ENCODE measurements around the gene LSM8.
"Not testable (repeated sequence)": the region's sequence is repeated elsewhere in the genome, so short reads cannot be mapped to it uniquely, and the experiment has no call there.

The LSM8 gene

GRCh38 chr7:118183786-118184564, at the start of gene LSM8:
TSS of gene LSM8 (plus strand) at chr7:118184164. CDS start at chr7:118184224, 60 bp downstream.
- peak; percentile 96 for DNase-seq (ENCODE audit: low read depth)

DNA sequence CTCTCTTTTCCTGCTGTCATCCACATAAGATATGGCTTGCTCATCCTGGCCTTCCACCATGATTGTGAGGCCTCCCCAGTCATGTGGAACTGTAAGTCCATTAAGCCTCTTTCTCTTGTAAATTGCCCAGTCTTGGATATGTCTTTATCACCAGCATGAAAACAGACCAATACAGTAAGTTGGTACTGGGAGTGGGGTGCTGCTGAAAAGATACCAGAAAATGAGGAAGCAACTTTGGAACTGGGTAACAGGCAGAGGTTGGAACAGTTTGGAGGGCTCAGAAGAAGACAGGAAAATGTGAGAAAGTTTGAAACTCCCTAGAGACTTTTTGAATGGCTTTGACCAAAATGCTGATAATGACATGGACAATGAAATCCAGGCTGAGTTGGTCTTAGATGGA, 49.5 kb upstream of the LSM8 start:
- DNase-seq (ENCODE audit: low read depth) = not testable (repeated sequence)

DNA sequence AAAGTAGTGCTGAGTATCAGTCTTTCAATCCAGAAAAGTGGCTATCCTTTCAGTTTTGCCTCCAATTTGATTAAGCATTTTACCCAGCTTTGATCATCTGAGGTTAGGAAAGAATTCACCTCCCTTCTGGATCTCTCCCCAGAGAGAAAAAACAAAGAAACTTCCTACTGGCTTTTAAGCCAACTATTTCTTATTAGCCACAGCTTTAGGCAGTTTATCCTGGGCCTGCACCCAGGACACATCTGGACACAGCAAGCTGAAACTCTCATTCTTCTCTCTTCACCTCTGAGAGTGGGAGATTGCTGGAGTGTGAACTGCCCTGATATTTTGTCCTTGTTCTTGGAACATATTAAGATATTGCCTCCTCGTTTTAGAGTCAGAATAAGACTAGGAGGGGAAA, 43.5 kb upstream of the LSM8 start:
- DNase-seq (ENCODE audit: low read depth) = no peak

GRCh38 chr7:118142012-118142411, 42.0 kb upstream of the LSM8 start:
- DNase-seq (ENCODE audit: low read depth) = no peak

- DNase-seq (ENCODE audit: low read depth) = no peak
Observed at GRCh38 chr7:118148930-118149329, 35.0 kb upstream of the LSM8 start.

DNA sequence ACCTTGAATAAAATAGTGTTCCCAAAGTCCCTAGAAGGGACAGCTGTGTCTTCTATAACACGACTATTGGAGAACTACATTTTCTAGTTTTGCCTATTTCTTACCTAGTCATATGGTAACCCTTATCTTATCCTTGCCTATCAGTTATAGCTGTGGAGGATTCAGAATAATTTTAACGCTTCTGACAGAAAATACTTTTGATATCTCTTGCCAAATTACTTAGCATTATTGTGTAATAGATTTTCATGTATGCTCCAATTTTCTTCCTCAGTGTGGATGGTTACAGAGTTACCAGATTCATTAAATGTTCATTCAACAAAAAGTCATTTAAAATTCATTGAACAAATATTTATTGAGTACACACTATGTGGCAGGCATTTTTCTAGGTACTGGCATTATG, 34.6 kb upstream of the LSM8 start:
- DNase-seq (ENCODE audit: low read depth) = no peak

DNA sequence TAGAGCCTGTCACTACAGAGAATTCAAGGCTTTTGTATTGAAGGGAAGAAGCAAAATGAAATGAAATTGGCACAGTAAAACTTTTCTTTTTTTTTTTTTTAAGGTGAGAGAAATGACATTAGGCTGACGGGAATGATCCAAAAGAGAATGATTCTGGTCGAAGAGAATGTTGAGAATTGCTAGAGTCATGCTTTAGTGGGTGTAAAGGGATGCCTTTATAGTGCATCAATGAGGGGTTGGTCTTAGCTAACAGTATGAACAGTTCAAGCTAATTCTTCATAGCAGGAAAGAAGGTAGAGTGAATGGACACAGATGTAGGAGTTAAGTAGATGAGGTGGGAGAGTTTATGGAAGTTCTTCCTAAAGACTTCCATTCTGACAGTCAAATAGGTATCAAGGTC, 32.3 kb upstream of the LSM8 start:
- no peak for DNase-seq (ENCODE audit: low read depth)

- DNase-seq (ENCODE audit: low read depth) = no peak
Observed at GRCh38 chr7:118152149-118152548, 31.8 kb upstream of the LSM8 start.

- no peak for DNase-seq (ENCODE audit: low read depth)
Observed at GRCh38 chr7:118152654-118153053, 31.3 kb upstream of the LSM8 start.

DNA sequence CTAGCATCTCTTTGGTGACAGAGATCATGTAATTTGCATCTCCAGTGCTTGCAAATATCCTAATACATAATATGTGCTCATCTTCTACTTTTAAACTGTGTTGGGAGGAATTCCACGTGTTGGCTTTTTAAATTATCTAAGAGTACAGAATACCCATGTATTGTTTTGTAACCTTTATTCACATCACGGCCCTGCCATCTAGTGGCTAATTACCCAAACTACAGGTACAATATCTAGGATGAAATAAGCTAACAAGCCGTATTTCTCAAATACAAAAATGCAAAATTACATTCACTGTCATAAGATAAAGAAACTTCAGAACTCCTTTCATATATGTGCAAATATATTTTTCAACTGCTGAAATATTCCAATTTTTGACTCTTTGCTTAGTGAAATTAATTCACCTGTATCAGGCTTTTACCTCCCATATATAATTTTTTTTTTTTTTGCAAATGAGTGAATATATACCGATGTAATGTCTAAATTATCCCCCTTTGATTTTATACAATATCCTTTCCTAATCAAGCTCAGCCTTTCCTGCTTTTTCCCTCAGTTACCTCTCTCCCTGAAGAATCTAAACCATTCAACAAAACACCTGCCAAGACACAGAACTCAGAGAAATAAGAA, 30.3 kb upstream of the LSM8 start:
- DNase-seq (ENCODE audit: low read depth) = no peak

DNA sequence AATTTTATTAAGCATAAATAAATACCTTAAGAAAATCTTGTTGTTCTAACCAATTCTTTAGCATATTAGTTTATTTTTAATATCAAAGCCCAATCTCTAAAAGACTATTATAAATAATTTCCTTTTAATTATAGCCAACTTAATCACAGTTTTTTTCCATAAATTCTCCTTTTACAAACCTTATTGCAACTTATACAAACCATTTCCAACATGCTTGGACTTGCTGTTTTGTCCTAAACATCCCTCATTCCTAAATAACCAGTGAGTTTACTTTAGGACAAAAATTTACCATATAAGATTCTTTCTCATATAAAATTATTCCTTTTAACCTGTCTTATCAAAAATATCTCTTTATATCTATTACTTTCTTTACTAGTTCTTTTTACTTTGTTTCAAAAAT, 25.2 kb upstream of the LSM8 start:
- DNase-seq (ENCODE audit: low read depth) = no peak

- no peak for DNase-seq (ENCODE audit: low read depth)
Observed at GRCh38 chr7:118169146-118169545, 14.8 kb upstream of the LSM8 start.

GRCh38 chr7:118175740-118176139, 8.2 kb upstream of the LSM8 start:
- DNase-seq (ENCODE audit: low read depth) = no peak

DNA sequence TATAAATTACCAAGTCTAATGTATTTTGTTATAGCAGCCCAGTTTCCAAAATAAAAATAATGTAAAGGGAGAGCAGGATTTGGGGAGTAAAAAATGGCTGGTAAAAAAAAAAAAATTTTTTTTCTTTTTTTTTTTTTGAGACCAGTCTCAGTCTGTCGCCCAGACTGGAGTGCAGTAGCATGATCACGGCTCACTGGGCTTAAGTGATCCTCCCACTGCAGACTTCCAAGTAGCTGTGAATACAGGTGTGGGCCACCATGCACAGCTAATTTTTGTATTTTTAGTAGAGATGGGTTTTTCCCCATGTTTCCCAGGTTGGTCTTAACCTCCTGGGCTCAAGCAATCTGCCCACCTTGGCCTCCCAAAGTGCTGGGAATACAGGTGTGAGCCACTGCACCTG, 4.8 kb upstream of the LSM8 start:
- no peak for DNase-seq (ENCODE audit: low read depth)

- DNase-seq (ENCODE audit: low read depth) = no peak
Observed at GRCh38 chr7:118182593-118183427, 1.2 kb upstream of the LSM8 start.

- DNase-seq (ENCODE audit: low read depth) = no peak
Observed at GRCh38 chr7:118183428-118183785, 557 bp upstream of the LSM8 start.

DNA sequence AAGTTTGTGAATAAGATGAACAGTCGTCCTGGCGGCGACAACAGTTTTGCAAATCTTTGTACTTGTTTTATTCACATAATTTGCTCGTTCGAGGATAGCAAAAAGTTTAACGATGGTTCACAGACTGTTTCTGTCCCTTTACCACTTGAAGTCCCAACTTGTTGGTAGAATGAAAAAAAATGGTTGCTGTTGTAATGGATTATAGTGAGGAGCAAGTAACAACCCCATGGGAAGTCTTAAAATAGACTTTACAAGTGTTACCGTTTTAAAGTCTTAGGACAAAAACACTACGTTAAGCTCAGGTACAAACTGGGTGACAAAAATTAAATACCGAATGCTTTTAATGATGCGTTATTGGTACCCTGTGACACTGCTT, 589 bp downstream of the LSM8 start:
- DNase-seq (ENCODE audit: low read depth) = no peak

- DNase-seq (ENCODE audit: low read depth) = no peak
Observed at GRCh38 chr7:118185163-118185860, 1.3 kb downstream of the LSM8 start.

GRCh38 chr7:118186501-118186900, 2.5 kb downstream of the LSM8 start:
- DNase-seq (ENCODE audit: low read depth) = no peak

GRCh38 chr7:118194571-118194970, 10.6 kb downstream of the LSM8 start:
- no peak for DNase-seq (ENCODE audit: low read depth)

GRCh38 chr7:118195837-118196474, 12.0 kb downstream of the LSM8 start:
- peak; percentile 30 for DNase-seq (ENCODE audit: low read depth)

- DNase-seq (ENCODE audit: low read depth) = no peak
Observed at GRCh38 chr7:118202061-118202460, 18.1 kb downstream of the LSM8 start.
